GM12891 (cell line): ENCODE results near the gene NUDT19.
"Not testable (repeated sequence)": the region's sequence is repeated elsewhere in the genome, so short reads cannot be mapped to it uniquely, and the experiment has no call there.

ENCODE experiments used
- DNase-seq: peaks from one replicate; pipeline ENCODE4 v3.0.0; 2011; ENCODE audit warnings: low spot score; ENCODE audit not compliant: insufficient read length
- FAIRE-seq: peaks from 2 replicates; lab custom pipeline; 2011; peaks lifted over from hg19 to GRCh38; lab: Jason Lieb, UNC
- PAX5 ChIP-seq: IDR thresholded peaks from 2 replicates; pipeline ENCODE4 v1.6.1; 2011; ENCODE audit warnings: low read length, moderate library complexity, mild to moderate bottlenecking; ENCODE audit not compliant: insufficient read depth, severe bottlenecking
- POLR2A ChIP-seq: IDR thresholded peaks from 2 replicates; pipeline ENCODE4 v1.6.1; 2011; ENCODE audit warnings: low read depth, low read length, control low read depth
- POLR2AphosphoS5 ChIP-seq: IDR thresholded peaks from 2 replicates; pipeline ENCODE4 v1.6.1; 2011; ENCODE audit warnings: low read depth, low read length, control low read depth
- POU2F2 ChIP-seq: IDR thresholded peaks from 2 replicates; pipeline ENCODE4 v1.6.1; 2011; ENCODE audit warnings: low read depth, mild to moderate bottlenecking, control low read depth, low read length, moderate library complexity
- SPI1 ChIP-seq: IDR thresholded peaks from 2 replicates; pipeline ENCODE4 v1.6.1; 2011; ENCODE audit warnings: low read depth, low read length, control low read depth
- TAF1 ChIP-seq: IDR thresholded peaks from 2 replicates; pipeline ENCODE4 v1.6.1; 2011; ENCODE audit warnings: low read depth, low read length, control low read depth

The NUDT19 gene

DNA sequence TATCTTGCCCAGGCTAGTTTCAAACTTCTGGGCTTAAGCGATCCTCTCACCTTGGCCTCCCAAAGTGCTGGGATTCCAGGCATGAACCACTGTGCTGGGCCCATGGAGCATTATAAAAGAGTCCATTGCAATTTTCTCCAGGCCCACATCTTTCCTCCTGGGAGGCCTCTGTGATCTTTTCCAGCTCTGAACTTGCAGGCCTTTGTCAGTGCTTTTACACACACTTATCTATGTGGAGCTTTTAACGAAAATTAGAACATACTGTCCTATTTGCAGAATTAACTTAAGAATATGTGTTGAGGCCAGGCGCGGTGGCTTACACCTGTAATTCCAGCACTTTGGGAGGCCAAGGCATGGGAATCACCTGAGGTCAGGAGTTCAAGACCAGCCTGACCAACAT lies 51.8 kb downstream of the NUDT19 start:
- FAIRE-seq, result no peak
- TF ChIP-seq POLR2AphosphoS5 (no peak), POLR2A (no peak), TAF1 (no peak), PAX5 (no peak), POU2F2 (no peak), SPI1 (no peak)
- DNase-seq, result no peak

DNA sequence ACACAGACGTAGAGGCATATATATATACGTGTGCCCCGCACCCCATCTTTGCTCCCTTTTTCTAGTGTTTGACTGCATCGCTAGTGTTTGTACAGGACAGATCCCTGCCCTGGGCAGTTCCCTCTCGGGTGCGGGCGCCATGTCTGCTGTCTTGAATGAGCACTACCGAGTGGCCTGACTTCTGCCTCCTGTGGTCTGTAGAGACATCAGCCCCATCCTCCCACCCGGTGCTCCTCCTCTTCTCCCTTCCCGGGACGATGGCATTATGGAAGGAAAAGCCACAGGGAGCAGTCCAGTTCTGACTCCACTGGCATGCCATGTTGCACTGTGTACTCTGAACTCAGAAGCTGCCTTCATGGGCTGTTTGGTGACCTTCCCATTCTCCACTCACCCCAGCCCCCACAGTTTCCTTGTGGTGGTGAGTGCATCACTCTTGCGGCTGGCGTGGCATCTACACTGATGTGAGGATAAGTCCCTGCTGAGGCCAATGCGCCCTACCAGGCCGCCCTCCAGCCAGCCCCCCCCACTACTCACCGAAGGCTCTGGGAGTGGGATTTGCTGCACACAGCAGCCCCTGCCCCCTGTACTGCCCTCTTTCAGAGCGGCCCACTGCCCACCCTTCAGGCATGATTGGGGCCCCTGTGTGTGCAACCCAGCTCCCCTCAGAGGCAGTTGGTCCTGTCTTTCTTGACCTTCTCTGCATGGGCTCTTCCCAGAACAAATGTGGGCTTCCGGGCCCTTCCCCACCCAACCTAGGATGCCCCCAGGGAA lies 53.1 kb downstream of the NUDT19 start:
- no peak for FAIRE-seq

DNA sequence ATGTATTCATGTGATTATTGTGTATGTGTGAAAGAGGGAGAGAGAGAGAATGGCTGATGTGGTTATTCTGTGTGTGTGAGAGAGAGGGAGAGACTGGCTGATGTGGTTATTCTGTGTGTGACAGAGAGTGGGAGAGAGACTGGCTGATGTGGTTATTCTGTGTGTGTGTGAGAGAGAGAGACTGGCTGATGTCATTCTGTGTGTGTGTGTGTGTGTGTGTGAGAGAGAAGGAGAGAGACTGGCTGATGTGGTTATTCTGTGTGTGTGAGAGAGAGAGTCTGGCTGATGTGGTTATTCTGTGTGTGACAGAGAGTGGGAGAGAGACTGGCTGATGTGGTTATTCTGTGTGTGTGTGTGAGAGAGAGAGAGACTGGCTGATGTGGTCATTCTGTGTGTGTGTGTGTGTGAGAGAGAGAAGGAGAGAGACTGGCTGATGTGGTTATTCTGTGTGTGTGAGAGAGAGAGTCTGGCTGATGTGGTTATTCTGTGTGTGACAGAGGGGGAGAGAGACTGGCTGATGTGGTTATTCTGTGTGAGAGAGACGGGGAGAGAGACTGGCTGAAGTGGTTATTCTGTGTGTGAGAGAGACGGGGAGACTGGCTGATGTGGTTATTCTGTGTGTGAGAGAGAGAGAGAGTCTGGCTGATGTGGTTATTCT lies 54.1 kb downstream of the NUDT19 start:
- not testable (repeated sequence) for FAIRE-seq

More for the DNA sequence above, 53.1 kb downstream of the NUDT19 start:
- DNase-seq, result no peak
- TF ChIP-seq POU2F2 (no peak), TAF1 (no peak), SPI1 (no peak), POLR2AphosphoS5 (no peak), PAX5 (no peak), POLR2A (no peak)

DNA sequence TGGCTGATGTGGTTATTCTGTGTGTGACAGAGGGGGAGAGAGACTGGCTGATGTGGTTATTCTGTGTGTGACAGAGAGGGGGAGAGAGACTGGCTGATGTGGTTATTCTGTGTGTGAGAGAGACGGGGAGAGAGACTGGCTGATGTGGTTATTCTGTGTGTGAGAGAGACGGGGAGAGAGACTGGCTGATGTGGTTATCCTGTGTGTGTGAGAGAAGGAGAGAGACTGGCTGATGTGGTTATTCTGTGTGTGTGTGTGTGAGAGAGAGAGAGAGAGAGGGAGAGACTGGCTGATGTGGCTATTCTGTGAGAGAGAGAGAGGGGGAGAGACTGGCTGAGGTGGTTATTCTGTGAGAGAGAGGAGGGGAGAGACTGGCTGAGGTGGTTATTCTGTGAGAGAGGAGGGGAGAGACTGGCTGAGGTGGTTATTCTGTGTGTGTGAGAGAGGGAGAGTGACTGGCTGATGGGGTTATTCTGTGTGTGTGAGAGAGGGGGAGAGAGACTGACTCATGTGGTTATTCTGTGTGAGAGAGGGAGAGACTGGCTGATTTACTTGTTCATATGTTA lies 55.1 kb downstream of the NUDT19 start:
- not testable (repeated sequence) for DNase-seq, FAIRE-seq

More for the DNA sequence above, 54.1 kb downstream of the NUDT19 start:
- not testable (repeated sequence) for DNase-seq

DNA sequence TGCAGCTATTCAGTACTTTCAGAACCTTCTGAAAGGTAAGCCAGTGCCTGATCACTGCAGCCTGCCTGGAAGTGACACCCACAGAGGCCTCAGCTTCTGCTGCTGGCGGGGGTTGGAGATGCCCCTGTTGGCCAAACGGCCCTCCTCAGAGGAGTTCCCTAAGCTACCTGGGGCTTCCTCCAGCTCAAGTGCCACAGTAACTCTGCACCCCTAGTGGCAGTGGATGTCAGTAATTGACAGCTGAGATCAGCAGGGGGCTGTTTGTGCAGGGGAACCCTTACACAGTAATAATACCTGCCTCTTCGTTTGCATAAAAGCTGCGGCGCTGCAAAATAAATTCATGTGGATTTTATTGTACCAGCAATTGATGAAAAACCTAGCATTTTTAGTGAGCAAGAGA lies 56.9 kb downstream of the NUDT19 start:
- peak; percentile 30 for DNase-seq
- TF ChIP-seq POU2F2 (peak; percentile 36; the same call in 1 of the 2 replicates), SPI1 (0 out of 2 replicates have a peak, but pooled peaks have one; percentile 6), TAF1 (no peak)
- peak; percentile 61 for FAIRE-seq

- TF ChIP-seq POLR2A (no peak), TAF1 (no peak)
- DNase-seq, result no peak
- FAIRE-seq, result no peak
These were observed 57.3 kb downstream of the NUDT19 start for GRCh38 chr19:32748948-32749347.

GRCh38 chr19:32749361-32749760 lies 57.7 kb downstream of the NUDT19 start:
- DNase-seq, result no peak
- FAIRE-seq, result no peak
- TF ChIP-seq TAF1 (no peak), POLR2AphosphoS5 (no peak), POU2F2 (no peak), POLR2A (no peak), PAX5 (no peak), SPI1 (no peak)

DNA sequence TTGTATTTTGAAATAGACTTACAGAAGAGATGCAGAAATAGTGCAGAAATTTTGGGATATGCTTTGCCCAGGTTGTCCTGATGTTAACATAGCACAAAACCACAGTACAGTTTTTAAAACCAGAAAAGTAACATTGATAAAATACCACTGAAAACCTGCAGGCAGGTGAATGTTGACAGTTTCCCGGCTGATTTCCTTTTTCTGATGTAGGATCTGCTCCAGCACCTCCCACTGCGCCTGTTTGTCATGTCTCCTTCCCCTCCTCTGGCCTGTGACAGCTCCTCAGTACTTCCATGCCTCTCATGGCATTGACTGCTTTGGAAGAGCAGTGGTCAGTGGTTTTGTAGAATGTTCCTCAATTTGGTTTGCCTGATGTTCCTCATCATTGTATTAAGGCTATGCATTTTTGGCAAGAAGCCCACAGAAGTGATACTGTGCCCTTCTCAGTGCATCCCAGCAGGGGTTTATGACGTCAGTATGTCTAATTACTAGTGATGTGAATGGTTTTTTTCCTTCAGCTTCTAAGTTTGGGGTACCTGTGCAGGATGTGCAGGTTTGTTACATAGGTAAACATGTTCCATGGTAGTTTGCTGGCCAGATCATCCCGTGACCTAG lies 58.9 kb downstream of the NUDT19 start:
- TF ChIP-seq SPI1 (no peak), TAF1 (no peak), POLR2AphosphoS5 (no peak), POLR2A (no peak), PAX5 (no peak), POU2F2 (no peak)
- no peak for FAIRE-seq
- DNase-seq, result no peak

GRCh38 chr19:32751066-32751465 lies 59.4 kb downstream of the NUDT19 start:
- TF ChIP-seq POU2F2 (no peak), POLR2A (no peak), TAF1 (no peak), POLR2AphosphoS5 (no peak), SPI1 (no peak), PAX5 (no peak)
- FAIRE-seq, result no peak
- no peak for DNase-seq

DNA sequence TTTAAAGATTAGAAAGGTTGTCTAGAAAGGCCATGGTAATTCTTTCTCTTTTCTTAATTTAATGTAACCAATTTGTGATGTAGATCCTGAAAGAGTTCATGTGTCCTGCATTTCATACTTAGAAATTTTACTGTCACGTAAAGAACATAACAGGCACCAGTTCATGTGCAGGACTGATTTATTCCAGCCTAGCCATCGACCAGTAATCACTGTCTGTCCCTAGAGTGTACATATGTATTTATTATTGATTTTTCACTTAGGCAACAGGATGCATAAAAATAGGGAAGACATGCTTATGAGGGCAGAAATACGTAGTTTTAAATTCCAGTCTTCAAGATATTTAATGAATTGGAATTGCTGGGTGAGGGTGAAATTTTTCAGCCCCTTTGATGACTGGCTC lies 65.6 kb downstream of the NUDT19 start:
- no peak for DNase-seq
- FAIRE-seq, result no peak
- TF ChIP-seq POLR2A (no peak), SPI1 (no peak), POU2F2 (no peak), POLR2AphosphoS5 (no peak), TAF1 (no peak), PAX5 (no peak)
